PC-9 (cell line): ENCODE measurements around the gene GRM7.

Experiments used
- EZH2 ChIP-seq: fragments of 200-600 bp; sonication (generic); IDR thresholded peaks from 2 replicates; pipeline ENCODE4 v1.8.0; 2017; ENCODE audit warnings: antibody characterized with exemption, low read depth
- TF ChIP-seq, protein P1 (sequence below): fragments of 200-600 bp; sonication (generic); conservative IDR thresholded peaks from 2 replicates; pipeline ENCODE4 v1.6.1; 2017; ENCODE audit warnings: mixed run types, antibody characterized with exemption, mild to moderate bottlenecking, moderate library complexity

DNA sequence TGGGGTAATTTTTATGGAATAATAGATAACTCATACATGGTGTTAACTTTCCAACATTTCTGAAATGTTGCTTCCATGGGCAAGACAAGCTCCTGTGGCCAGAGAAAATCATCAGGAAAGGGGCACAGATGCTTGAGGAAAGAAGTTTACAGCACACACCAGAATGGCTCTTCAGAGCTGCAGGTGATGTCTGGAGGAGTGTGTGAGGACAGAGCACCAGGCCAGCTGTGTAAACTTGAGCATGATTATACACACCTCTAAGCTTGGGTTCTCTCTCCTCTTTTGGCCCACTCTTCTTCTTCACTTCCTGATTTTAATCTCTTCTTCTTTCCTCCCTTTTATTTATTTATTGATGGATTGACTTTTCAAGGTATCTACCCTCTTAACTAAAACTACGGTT is 676.0 kb downstream of the GRM7 start:
- TF ChIP-seq, protein P1, sequence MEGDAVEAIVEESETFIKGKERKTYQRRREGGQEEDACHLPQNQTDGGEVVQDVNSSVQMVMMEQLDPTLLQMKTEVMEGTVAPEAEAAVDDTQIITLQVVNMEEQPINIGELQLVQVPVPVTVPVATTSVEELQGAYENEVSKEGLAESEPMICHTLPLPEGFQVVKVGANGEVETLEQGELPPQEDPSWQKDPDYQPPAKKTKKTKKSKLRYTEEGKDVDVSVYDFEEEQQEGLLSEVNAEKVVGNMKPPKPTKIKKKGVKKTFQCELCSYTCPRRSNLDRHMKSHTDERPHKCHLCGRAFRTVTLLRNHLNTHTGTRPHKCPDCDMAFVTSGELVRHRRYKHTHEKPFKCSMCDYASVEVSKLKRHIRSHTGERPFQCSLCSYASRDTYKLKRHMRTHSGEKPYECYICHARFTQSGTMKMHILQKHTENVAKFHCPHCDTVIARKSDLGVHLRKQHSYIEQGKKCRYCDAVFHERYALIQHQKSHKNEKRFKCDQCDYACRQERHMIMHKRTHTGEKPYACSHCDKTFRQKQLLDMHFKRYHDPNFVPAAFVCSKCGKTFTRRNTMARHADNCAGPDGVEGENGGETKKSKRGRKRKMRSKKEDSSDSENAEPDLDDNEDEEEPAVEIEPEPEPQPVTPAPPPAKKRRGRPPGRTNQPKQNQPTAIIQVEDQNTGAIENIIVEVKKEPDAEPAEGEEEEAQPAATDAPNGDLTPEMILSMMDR: no peak
- TF ChIP-seq EZH2: no peak
